ENCODE results near the gene FAM234B. TPM values are rescaled to one million over a fixed set of nuclear protein-coding genes. Genes with fewer than 3 reads are reported as not detected.
A peak's percentile ranks its signal among the peaks of the same experiment; 100 is the strongest.

Gene FAM234B
- total RNA-seq, 1 experiment from 2014 or later, result 5.7 TPM

- POLR2A ChIA-PET, result interaction anchor here (0.7 to 1.2 kb wide), 3 partner anchors 20 to 32 kb away, joined by 3 read pairs; partner anchors contain the start of gene GSG1
- no peaks in the 10 kb centered on the region for H3K9me3 Mint-ChIP-seq (ENCODE audit: unreplicated experiment)
- intact Hi-C loops (cut with micrococcal nuclease), result no loop called here
- CTCF ChIA-PET, result interaction anchor here (0.6 to 0.7 kb wide), 5 partner anchors 27 to 1681 kb away, joined by 3 to 5 read pairs (median 3); no protein-coding TSS in a partner anchor
- H3K36me3 Mint-ChIP-seq (ENCODE audit: insufficient read depth, unreplicated experiment), result peaks cover 6% of the 10 kb centered on the region
- BruUV-seq (replicated peaks), result no TSS peak
- no peaks in the 10 kb centered on the region for H3K27me3 Mint-ChIP-seq (ENCODE audit: insufficient read depth, unreplicated experiment)
- H3K4me3 Mint-ChIP-seq (ENCODE audit: unreplicated experiment), result peak overlapping the region; percentile 32
- H3K4me1 Mint-ChIP-seq (ENCODE audit: insufficient read depth, unreplicated experiment), result peaks cover 29% of the 10 kb centered on the region
- TF ChIP-seq CTCF (IDR thresholded peaks at IDR 0.05; ENCODE audit: unreplicated experiment), result no peak
- DNase-seq (ENCODE audit: unreplicated experiment), result peak; percentile 34
- peak overlapping the region; percentile 73 for H3K27ac Mint-ChIP-seq (ENCODE audit: low read depth, unreplicated experiment)
Observed at GRCh38 chr12:13071305-13072280, 27.4 kb downstream of the FAM234B start.

- BruUV-seq (replicated peaks), result no TSS peak
- CTCF ChIA-PET, result interaction anchor here (0.5 to 2.1 kb wide), 4 partner anchors 12 to 318 kb away, joined by 3 to 6 read pairs (median 4); no protein-coding TSS in a partner anchor
- no peaks in the 10 kb centered on the region for H3K27me3 Mint-ChIP-seq (ENCODE audit: insufficient read depth, unreplicated experiment)
Observed at GRCh38 chr12:13073173-13073572, 29.0 kb downstream of the FAM234B start.

GRCh38 chr12:13074396-13075117 is 30.4 kb downstream of the FAM234B start:
- Mint-ChIP-seq H3K36me3 (ENCODE audit: insufficient read depth, unreplicated experiment) (peaks cover 7% of the 10 kb centered on the region), H3K27me3 (ENCODE audit: insufficient read depth, unreplicated experiment) (no peaks in the 10 kb centered on the region), H3K9me3 (ENCODE audit: unreplicated experiment) (no peaks in the 10 kb centered on the region), H3K27ac (ENCODE audit: low read depth, unreplicated experiment) (peak overlapping the region; percentile 28), H3K4me3 (ENCODE audit: unreplicated experiment) (no peak overlapping the region), H3K4me1 (ENCODE audit: insufficient read depth, unreplicated experiment) (peaks cover 29% of the 10 kb centered on the region)
- intact Hi-C loops (cut with micrococcal nuclease), result no loop called here
- ChIA-PET CTCF (interaction anchor here (0.9 to 2.1 kb wide), 5 partner anchors 11 to 141 kb away, joined by 3 to 6 read pairs (median 4); no protein-coding TSS in a partner anchor), POLR2A (interaction anchor here (0.6 to 1.8 kb wide), 11 partner anchors 11 to 162 kb away, joined by 3 to 5 read pairs (median 4); no protein-coding TSS in a partner anchor)
- DNase-seq (ENCODE audit: unreplicated experiment), result no peak
- TF ChIP-seq CTCF (IDR thresholded peaks at IDR 0.05; ENCODE audit: unreplicated experiment), result no peak
- no TSS peak for BruUV-seq (replicated peaks)

More at GRCh38 chr12:13073173-13073572, 29.0 kb downstream of the FAM234B start:
- Mint-ChIP-seq H3K4me1 (ENCODE audit: insufficient read depth, unreplicated experiment) (peaks cover 29% of the 10 kb centered on the region), H3K9me3 (ENCODE audit: unreplicated experiment) (no peaks in the 10 kb centered on the region), H3K27ac (ENCODE audit: low read depth, unreplicated experiment) (peak overlapping the region; percentile 28), H3K36me3 (ENCODE audit: insufficient read depth, unreplicated experiment) (peaks cover 7% of the 10 kb centered on the region), H3K4me3 (ENCODE audit: unreplicated experiment) (no peak overlapping the region)
- intact Hi-C loops (cut with micrococcal nuclease), result no loop called here
- POLR2A ChIA-PET, result interaction anchor here (1.0 to 1.8 kb wide), 4 partner anchors 26 to 99 kb away, joined by 3 to 5 read pairs (median 4); partner anchors contain the start of gene FAM234B
- no peak for DNase-seq (ENCODE audit: unreplicated experiment)
- no peak for TF ChIP-seq CTCF (IDR thresholded peaks at IDR 0.05; ENCODE audit: unreplicated experiment)
